NCI-H2196 (cell line): ENCODE data around the gene TGFB1.
"Not testable (repeated sequence)": the region's sequence is repeated elsewhere in the genome, so short reads cannot be mapped to it uniquely, and the experiment has no call there.

Experiments
- DNase-seq: peaks from one replicate; lab custom pipeline; 2025; ENCODE audit not compliant: unreplicated experiment; lab: John Stamatoyannopoulos, UW

The TGFB1 gene

DNA sequence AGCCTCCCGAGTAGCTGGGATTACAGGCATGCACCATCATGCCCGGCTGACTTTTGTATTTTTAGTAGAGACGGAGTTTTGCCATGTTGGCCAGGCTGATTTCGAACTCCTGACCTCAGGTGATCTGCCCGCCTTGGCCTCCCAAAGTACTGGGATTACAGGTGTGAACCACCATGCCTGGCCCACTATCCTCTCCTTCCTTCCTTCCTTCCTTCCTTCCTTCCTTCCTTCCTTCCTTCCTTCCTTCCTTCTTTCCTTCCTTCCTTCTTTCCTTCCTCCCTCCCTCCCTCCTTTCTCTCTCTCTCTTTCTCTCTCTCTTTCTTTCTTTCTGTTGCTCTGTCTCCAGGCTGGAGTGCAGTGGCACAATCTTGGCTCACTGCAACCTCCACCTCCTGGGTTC lies 17.4 kb upstream of the TGFB1 start:
- not testable (repeated sequence) for DNase-seq

DNA sequence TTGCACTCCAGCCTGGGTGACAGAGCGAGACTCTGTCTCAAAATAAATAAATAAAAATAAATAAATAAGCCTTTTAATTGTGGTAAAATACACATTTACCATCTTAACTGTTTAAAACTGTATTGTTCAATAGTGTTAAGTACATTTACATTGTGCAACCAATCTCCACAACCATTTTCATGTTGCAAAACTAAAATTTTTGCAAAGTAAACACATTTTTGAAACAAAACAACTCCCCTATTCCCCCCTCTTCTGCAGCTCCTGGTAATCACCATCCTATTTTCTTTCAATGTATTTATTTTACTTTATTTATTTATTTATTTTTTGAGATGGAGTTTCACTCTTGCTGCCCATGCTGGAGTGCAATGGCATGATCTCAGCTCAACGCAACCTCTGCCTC lies 16.0 kb upstream of the TGFB1 start:
- DNase-seq: no peak

DNA sequence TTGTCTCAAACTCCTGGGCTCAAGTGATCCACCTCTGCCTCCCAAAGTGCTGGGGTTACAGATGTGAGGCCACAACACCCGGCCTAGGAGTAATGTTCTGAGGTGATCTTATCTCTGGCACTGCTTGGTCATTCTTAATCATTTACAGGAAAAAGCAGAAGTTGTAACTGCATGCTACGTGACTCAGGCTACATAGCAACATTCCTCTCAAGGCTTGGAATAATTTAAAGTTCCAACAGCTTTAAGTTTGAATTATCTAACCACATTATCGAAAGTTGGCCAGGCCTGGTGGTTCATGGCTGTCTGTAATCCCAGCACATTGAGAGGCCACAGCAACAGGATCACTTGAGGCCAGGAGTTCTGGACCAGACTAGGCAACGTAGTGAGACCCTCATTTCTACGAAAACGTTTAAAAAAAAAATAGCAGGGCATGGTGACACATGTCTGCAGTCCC lies 14.2 kb upstream of the TGFB1 start:
- DNase-seq: no peak

- DNase-seq: no peak
Measured at GRCh38 chr19:41366089-41366488, 12.4 kb upstream of the TGFB1 start.

- no peak for DNase-seq
Measured at GRCh38 chr19:41364524-41365391, 11.0 kb upstream of the TGFB1 start.

GRCh38 chr19:41363753-41364523 lies 10.2 kb upstream of the TGFB1 start, which contains the start of gene B9D2:
Gene B9D2 (minus strand): TSS chr19:41364149. CDS start chr19:41363519, 630 bp downstream.
- peak; percentile 98 for DNase-seq

GRCh38 chr19:41363371-41363752 lies 9.6 kb upstream of the TGFB1 start:
- DNase-seq: no peak

DNA sequence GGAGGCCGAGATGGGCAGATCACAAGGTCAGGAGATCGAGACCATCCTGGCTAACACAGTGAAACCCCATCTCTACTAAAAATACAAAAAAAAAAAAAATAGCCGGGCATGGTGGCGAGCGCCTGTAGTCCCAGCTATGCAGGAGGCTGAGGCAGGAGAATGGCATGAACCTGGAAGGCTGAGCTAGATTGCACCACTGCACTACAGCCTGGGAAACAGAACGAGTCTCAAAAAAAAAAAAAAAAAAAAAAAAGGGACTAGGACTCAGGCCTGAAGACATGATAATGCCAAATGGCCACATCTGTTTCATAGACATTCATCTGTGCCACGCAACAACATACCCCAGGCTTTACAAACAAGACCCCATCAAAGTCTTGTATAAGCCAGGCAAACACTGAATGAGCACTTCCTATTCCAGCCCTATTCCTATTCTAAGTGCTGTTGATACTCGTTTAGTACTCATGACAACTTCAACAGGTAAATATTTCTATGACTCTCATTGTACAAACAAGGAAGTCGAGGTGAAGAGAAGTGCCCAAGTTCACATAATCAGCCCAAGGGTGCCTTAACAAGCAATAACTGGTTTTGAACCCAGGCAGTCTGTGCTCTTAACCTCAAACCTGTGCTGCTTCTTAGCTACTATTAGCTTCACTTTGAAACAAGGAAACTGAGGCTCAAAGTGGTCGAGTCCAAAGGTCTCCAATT lies 8.6 kb upstream of the TGFB1 start:
- DNase-seq: peak; percentile 7

GRCh38 chr19:41359741-41360140 lies 6.0 kb upstream of the TGFB1 start:
- DNase-seq: no peak

- DNase-seq: no peak
Measured at GRCh38 chr19:41357746-41358145, 4.0 kb upstream of the TGFB1 start.

- no peak for DNase-seq
Measured at GRCh38 chr19:41356984-41357739, 3.4 kb upstream of the TGFB1 start.

- no peak for DNase-seq
Measured at GRCh38 chr19:41355802-41356201, 2.1 kb upstream of the TGFB1 start.

DNA sequence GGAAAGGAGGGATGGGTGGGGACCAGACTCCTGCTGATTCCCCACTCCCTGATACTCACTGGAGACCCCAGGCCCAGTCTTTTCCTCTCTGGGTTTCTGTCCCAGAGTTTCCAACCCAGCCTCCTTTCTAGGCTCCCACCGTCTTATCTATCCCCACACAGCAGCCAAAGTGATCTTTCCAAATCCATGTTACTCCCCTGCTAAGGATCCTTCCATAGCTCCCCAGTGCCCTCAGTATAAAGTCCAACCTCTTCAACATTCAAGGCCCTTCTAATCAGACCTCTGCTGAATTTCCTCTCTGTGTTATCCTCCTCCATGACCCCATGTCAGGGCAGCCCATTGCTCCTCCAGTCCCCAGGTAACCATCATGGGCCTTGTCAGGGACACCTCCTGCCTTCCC lies 1.3 kb upstream of the TGFB1 start:
- DNase-seq: no peak

- DNase-seq: no peak
Measured at GRCh38 chr19:41354343-41354953, 726 bp upstream of the TGFB1 start.

DNA sequence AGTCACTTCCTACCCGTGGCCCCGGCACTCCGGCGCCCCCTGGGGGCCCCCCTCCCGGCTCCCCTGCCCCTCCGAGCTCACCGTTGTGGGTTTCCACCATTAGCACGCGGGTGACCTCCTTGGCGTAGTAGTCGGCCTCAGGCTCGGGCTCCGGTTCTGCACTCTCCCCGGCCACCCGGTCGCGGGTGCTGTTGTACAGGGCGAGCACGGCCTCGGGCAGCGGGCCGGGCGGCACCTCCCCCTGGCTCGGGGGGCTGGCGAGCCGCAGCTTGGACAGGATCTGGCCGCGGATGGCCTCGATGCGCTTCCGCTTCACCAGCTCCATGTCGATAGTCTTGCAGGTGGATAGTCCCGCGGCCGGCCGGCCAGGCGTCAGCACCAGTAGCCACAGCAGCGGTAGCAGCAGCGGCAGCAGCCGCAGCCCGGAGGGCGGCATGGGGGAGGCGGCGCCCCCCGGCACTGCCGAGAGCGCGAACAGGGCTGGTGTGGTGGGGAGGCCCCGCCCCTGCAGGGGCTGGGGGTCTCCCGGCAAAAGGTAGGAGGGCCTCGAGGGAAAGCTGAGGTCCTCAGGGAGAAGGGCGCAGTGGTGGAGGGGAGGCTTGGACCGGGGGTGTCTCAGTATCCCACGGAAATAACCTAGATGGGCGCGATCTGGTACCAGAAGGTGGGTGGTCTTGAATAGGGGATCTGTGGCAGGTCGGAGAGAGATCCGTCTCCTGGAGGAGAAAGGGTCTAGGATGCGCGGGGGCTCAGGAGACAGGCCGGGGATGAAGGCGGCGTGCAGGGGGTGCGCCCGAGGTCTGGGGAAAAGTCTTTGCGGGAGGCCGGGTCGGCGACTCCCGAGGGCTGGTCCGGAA lies 885 bp downstream of the TGFB1 start:
- DNase-seq: peak; percentile 12

- DNase-seq: no peak
Measured at GRCh38 chr19:41352279-41352608, 1.5 kb downstream of the TGFB1 start.

DNA sequence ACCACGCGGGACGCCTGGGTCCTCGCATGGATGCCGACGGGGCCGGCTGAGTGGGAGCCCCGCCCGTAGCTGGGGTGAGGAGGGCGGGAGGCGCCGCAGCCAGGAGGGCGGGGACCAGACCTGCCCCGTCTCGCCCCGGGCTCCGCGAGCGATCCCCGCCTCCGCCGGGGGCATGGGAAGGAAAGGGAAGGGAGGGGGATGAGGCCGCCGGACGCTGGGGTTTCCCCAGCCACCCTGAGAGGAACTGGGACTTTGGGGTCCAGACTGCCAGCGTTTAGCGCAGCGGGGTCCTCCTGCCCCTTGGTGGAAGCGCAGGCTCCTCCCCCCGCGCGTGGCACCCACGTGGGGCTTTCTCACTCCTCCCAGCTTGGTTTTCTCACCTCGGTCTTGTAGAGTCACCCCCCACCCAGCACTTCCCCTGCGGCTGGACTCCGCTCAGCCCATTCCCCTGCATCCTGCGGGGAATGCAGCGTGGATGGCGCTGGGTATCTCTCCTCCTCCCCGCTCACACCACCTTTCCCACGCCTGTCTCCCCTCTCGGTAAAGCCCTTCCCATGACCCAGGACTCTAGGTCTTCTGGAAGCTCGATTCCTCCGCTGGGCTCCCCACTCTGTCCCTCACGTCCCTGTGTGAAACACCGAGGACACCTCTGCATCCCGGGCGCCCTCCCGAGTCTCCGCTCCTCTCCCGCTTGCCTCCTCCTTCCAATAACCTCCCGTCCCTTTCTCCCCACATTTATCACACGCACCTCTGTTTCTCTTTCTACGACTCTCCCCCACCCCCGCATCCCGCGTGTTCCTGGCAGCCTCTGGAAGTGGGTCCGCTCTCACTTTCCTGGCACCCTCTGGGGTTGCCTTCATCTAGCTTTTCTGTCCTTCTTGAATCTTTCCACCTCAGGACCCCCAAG lies 2.1 kb downstream of the TGFB1 start:
- DNase-seq: peak; percentile 30

GRCh38 chr19:41350735-41351338 lies 2.9 kb downstream of the TGFB1 start:
- DNase-seq: no peak
